UCSD-AML1 (cell line): ENCODE measurements around the gene ARHGAP42.

Experiments
- DNase-seq: peaks from one replicate; lab custom pipeline; 2025; ENCODE audit not compliant: unreplicated experiment; lab: John Stamatoyannopoulos, UW

The ARHGAP42 gene

GRCh38 chr11:100791103-100791502, 104.0 kb downstream of the ARHGAP42 start:
- no peak for DNase-seq

GRCh38 chr11:100791860-100792259, 104.8 kb downstream of the ARHGAP42 start:
- DNase-seq, result no peak

DNA sequence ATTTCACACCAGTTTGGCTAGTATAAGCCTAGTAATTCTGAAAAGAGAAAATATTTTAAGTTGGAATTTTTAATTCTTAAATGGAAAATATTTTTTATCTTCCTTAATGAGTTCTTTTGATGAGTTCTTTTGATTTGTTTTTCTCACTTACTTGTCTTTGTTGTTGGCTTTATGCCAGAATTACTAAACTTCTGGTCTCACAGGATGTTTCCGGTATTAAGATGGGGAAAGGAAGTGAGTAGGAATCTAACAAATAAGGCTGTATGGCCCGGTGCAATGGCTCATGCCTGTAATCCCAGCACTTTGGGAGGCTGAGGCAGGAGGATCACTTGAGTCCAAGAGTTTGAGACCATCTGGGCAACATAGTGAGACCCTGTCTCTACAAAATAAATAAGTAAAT, 106.4 kb downstream of the ARHGAP42 start:
- no peak for DNase-seq

- no peak for DNase-seq
These were observed 107.4 kb downstream of the ARHGAP42 start for GRCh38 chr11:100794446-100794845.

- no peak for DNase-seq
These were observed 112.4 kb downstream of the ARHGAP42 start for GRCh38 chr11:100799445-100799844.

GRCh38 chr11:100800202-100800601, 113.1 kb downstream of the ARHGAP42 start:
- no peak for DNase-seq

DNA sequence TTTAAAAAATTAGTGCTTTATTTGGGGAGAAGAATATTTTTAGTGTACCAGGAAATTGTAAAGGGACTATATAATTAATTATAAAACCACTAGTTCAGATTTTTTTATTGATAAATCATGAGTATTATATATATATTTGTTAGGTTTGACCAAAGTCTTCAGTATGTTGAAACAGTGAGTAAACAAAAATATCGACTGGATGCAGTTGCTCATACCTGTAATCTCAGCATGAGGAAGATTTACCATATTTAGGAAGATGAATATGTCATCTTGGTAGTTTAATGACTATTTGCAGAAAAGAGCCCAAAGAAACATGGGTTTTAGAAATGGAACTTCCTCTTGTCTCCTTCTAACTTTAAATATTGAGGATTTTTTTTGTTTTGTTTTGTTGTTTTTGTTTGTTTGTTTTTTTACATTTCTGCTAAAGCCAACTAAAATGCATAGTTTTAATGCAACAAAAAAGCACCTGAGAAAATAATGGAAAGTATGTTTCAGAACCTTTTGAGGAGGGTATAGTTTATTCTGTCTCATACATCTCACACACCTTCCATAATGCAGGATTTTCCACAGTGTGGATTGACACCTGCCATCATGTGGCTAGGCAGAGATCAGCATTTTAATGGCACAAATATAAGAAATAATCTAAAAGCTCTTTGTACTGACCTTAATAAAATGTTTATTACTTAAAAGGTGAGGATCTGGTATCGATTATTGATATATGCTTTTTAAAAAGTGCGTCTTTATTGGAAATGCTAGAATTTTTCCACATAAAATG, 114.3 kb downstream of the ARHGAP42 start:
- no peak for DNase-seq

GRCh38 chr11:100805506-100806199, 118.6 kb downstream of the ARHGAP42 start:
- DNase-seq, result no peak

DNA sequence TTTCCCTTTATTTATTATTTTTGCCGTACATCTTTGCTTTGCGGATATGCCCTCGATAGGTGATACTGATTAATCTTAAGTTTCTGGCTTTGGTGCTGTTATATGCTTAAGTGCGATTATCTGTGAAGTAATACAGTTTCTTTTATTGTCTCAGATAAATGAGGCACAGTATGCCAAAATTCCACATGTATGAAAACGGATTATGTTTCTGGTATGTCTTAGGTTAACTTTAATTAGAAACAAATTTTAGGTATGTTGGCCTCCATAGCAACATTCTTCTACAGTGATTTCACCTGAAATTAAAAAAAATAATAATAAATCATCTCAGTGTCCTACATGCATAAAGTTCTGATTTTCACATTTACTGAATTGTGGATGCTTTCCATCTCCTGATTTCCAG, 119.2 kb downstream of the ARHGAP42 start:
- no peak for DNase-seq

DNA sequence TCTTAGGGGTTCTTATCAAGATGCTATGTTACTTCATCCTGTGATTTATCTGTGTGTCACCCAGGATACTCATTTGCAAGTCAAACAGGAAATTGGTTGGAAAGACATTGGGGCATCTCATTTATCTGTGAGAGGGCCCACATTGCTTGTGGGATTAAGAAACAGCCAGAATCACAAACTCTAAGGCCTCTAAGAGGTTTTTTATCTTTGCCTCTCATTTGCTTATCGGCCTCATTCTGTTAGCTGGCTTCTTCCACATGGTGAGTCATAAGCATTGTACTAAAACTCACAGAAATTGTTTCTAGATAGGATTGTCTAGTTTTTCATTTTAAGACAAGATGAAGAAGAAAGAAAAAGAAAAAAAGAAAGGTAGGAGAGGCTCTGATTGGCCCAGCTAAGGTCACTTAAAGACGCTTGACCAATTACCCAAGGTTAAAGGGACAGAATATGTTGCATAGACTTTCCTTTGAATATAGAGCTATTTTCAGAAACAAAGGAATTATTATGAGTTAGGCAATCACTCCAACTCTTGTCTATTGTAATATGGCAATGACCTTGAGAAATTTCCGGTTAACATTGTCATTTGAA, 121.9 kb downstream of the ARHGAP42 start:
- DNase-seq, result no peak

- no peak for DNase-seq
These were observed 123.1 kb downstream of the ARHGAP42 start for GRCh38 chr11:100810146-100810545.

- no peak for DNase-seq
These were observed 123.6 kb downstream of the ARHGAP42 start for GRCh38 chr11:100810666-100811065.

DNA sequence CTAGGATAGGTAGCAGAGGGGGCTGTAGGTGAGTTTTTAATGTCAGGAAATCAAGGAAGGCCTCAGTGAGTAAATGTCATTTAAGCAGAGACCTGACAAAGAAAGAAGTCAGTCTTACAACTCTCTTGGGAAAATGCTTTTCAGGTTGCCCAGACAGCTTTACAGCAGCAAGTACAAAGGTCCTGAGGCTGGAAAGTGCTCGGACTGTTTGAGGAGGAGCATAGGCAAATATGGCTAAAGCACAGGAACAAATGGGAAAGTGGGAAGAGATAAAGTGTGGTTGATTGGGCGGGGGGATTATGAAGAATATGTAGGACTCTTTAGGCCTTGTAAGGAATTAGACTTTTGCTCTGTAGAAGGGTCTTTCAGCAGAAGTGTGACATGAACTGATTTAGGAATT, 125.4 kb downstream of the ARHGAP42 start:
- no peak for DNase-seq

DNA sequence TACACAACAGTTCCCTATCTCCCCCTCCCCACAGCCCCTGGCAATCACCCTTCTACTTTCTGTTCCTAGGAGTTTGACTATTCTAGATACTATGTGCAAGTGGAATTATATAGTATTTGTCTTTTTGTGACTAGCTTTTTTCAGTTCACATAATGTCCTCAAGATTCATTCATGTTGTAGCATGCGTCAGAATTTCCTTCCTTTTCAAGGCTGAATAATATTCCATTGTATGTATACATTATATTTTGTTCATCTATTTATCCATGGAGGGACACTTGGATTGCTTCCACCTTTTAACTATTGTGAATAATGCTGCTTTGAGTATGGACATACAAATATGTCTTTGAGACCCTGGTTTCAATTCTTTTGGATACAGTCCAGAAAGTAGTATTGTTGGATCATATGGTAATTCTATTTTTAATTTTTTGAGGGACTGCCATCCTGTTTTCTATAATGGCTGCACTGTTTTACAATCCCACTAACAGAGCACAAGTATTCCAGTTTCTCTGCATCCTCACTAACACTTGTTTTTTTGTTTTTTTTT, 128.8 kb downstream of the ARHGAP42 start:
- no peak for DNase-seq

DNA sequence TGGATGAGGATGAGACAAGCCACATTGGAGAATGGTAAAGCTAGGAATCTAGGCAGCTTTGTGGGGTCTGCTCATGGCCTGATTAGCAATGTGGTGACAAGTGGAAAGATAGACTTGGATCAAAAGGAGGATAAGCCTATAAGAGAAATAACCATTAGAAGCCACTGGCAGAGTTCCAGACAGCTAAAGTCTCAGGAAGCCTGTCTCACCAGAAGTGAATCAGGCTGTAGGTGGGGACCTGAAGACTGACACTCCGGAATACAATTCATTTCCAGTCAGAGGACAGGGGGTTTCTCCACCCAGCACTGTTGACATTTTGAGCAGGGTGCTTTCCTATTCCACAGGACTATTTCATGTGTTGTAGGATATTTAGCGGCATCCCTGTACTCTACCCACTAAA, 129.7 kb downstream of the ARHGAP42 start:
- DNase-seq, result no peak

GRCh38 chr11:100817620-100818019, 130.5 kb downstream of the ARHGAP42 start:
- DNase-seq, result no peak

GRCh38 chr11:100820621-100821020, 133.5 kb downstream of the ARHGAP42 start:
- no peak for DNase-seq

DNA sequence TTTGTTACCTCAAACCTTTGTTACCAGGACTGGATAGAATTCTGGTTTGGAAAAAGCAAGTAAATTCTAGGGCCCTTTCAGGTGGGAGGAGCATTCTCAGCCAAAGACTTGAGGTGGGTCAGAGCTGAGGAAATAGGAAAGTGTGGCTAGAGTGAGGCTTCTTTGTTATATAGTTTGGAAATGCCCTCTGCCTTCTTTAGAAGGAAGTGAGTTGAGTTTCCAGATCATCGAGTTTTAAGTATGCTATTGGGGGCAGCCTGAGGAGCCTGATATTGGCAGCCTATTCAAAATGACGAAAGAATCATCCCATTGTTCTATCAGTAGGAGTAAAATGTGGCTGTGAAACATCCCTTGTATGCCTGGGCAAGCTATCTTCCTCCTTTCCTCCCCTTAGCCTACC, 134.1 kb downstream of the ARHGAP42 start:
- no peak for DNase-seq

GRCh38 chr11:100823360-100823759, 136.3 kb downstream of the ARHGAP42 start:
- DNase-seq, result no peak

DNA sequence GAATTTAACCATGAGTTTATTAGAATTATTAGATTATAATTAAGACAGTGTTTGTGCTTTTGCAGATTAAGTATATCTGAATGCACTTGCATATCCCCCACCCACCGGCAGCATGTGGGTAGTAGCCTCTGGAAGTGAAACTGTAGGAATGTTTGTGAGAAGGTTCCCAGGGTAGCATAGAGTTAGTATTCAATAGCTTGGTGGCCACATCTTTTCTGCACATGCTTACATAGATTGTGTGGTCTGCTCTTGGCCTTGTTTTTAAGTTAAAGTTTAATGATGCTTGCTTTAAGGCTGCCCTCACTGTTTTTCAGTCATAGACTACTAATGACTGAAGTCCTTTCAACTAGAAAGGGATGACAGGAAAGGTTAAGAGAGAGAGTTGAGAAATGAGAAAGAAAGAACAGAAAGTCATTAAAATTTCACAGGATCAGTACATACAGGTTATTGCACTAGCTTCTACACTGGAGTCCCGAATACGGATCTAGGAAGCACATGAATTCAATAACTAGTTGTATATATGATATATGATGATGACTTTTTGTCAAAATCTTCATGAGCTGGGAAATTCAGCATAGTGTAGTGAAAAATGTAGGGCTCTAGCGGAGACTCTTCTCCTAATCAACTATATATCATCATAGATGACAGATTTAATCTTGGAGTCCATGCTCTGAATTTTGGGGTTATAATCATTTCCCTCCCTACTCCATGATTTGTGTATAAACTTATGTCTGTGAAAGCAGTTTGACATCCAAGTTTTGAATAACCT, 137.1 kb downstream of the ARHGAP42 start:
- DNase-seq, result no peak

DNA sequence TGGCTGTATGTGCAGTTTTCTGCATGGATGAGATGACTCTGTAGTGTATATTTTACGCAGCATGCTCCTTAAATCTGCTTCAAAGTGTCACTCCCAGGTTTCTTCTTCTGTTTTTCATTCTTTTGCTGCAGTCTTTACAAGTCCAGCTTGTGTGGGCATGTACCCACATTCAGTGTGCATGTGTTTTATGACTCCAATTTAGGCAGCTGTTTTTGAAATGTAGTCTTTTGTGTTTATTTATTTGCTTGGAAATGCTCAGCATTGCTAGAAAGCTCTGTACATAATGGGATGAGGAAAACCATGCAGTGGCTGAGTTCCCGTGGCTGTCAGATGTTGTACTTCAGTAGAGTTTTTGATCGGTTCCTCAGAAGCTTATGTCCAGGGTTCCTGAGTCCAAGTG, 138.5 kb downstream of the ARHGAP42 start:
- DNase-seq, result no peak
